ENCODE results near the gene TRIM37. TPM values are rescaled to one million over a fixed set of nuclear protein-coding genes. Genes with fewer than 3 reads are reported as not detected.
A peak's percentile ranks its signal among the peaks of the same experiment; 100 is the strongest.

TRIM37 gene
- total and polyA plus RNA-seq, 2 experiments from 2014 or later = 25.6 to 30.0 TPM

GRCh38 chr17:59151591-59151990 lies 44.9 kb upstream of the TRIM37 start:
- Histone ChIP-seq H3K27ac (no peak overlapping the region), H3K4me3 (no peak overlapping the region), H3K4me1 (ENCODE audit: low read depth) (peaks cover 17% of the 10 kb centered on the region), H3K27me3 (no peaks in the 10 kb centered on the region), H3K9me3 (ENCODE audit: low read depth) (no peaks in the 10 kb centered on the region), H3K36me3 (no peaks in the 10 kb centered on the region)
- DNase-seq (ENCODE audit: low read depth in 1 of 2, low spot score in 1 of 2) = peak in 1 of 2 donors; percentile 40
- no peak for TF ChIP-seq CTCF (IDR thresholded peaks at IDR 0.05; ENCODE audit: low read depth, low read length)

- TF ChIP-seq CTCF (IDR thresholded peaks at IDR 0.05; ENCODE audit: low read depth, low read length) = no peak
- no peaks in the 10 kb centered on the region for H3K27me3 ChIP-seq
- no peaks in the 10 kb centered on the region for H3K9me3 ChIP-seq (ENCODE audit: low read depth)
- peak in 1 of 2 donors; percentile 21 for DNase-seq (ENCODE audit: low read depth in 1 of 2, low spot score in 1 of 2)
- H3K36me3 ChIP-seq = no peaks in the 10 kb centered on the region
- no peak overlapping the region for H3K27ac ChIP-seq
- H3K4me1 ChIP-seq (ENCODE audit: low read depth) = peaks cover 17% of the 10 kb centered on the region
- no peak overlapping the region for H3K4me3 ChIP-seq
Measured at GRCh38 chr17:59151006-59151405, 44.3 kb upstream of the TRIM37 start.

GRCh38 chr17:59149841-59150511 lies 43.3 kb upstream of the TRIM37 start:
- Histone ChIP-seq H3K9me3 (ENCODE audit: low read depth) (no peaks in the 10 kb centered on the region), H3K4me3 (no peak overlapping the region), H3K27me3 (no peaks in the 10 kb centered on the region), H3K4me1 (ENCODE audit: low read depth) (peaks cover 17% of the 10 kb centered on the region), H3K36me3 (no peaks in the 10 kb centered on the region), H3K27ac (no peak overlapping the region)
- no peak for DNase-seq (ENCODE audit: low read depth in 1 of 2, low spot score in 1 of 2)
- TF ChIP-seq CTCF (IDR thresholded peaks at IDR 0.05; ENCODE audit: low read depth, low read length) = no peak

- DNase-seq (ENCODE audit: low read depth in 1 of 2, low spot score in 1 of 2) = no peak
- no peaks in the 10 kb centered on the region for H3K9me3 ChIP-seq (ENCODE audit: low read depth)
- H3K4me1 ChIP-seq (ENCODE audit: low read depth) = peaks cover 17% of the 10 kb centered on the region
- no peak overlapping the region for H3K4me3 ChIP-seq
- no peak overlapping the region for H3K27ac ChIP-seq
- H3K27me3 ChIP-seq = no peaks in the 10 kb centered on the region
- no peak for TF ChIP-seq CTCF (IDR thresholded peaks at IDR 0.05; ENCODE audit: low read depth, low read length)
- H3K36me3 ChIP-seq = no peaks in the 10 kb centered on the region
Measured at GRCh38 chr17:59149051-59149450, 42.4 kb upstream of the TRIM37 start.

GRCh38 chr17:59145571-59146096 lies 39.0 kb upstream of the TRIM37 start:
- Histone ChIP-seq H3K27me3 (no peaks in the 10 kb centered on the region), H3K27ac (no peak overlapping the region), H3K36me3 (no peaks in the 10 kb centered on the region), H3K4me3 (no peak overlapping the region), H3K4me1 (ENCODE audit: low read depth) (no peaks in the 10 kb centered on the region), H3K9me3 (ENCODE audit: low read depth) (no peaks in the 10 kb centered on the region)
- DNase-seq (ENCODE audit: low read depth in 1 of 2, low spot score in 1 of 2) = no peak
- no peak for TF ChIP-seq CTCF (IDR thresholded peaks at IDR 0.05; ENCODE audit: low read depth, low read length)

Measured in cardiac muscle cell (in vitro differentiated cells and primary cell).